Osteoblast (primary cell): ENCODE results near the gene ZNF487. TPM values are rescaled to one million over a fixed set of nuclear protein-coding genes. Genes with fewer than 3 reads are reported as not detected.

Experiments used
- DNase-seq: peaks from one replicate; pipeline ENCODE4 v3.0.0; 2011; ENCODE audit warnings: low spot score, mixed read lengths; ENCODE audit not compliant: insufficient read length; ENCODE audit errors: missing footprints
- H2AFZ ChIP-seq: 2 replicates; pipeline ENCODE4 v1.6.0; 2011; ENCODE audit warnings: mild to moderate bottlenecking, low read length
- H3K27ac ChIP-seq: 2 replicates; pipeline ENCODE4 v1.5.1; 2011; ENCODE audit warnings: mild to moderate bottlenecking, low read depth, low read length, moderate library complexity
- H3K27me3 ChIP-seq: 2 replicates; pipeline ENCODE4 v1.6.0; 2012; ENCODE audit warnings: mild to moderate bottlenecking, control low read depth, inconsistent platforms, low read length, moderate library complexity; ENCODE audit not compliant: insufficient read depth
- H3K36me3 ChIP-seq: 2 replicates; pipeline ENCODE4 v1.5.1; 2011; ENCODE audit warnings: mild to moderate bottlenecking, low read length, control low read depth, moderate library complexity; ENCODE audit not compliant: insufficient read depth
- H3K4me1 ChIP-seq: 2 replicates; pipeline ENCODE4 v1.5.1; 2011; ENCODE audit warnings: mild to moderate bottlenecking, low read length, control low read depth, moderate library complexity; ENCODE audit not compliant: insufficient read depth
- H3K4me2 ChIP-seq: 2 replicates; pipeline ENCODE4 v1.6.0; 2011; ENCODE audit warnings: mild to moderate bottlenecking, low read length; ENCODE audit not compliant: insufficient read depth
- H3K4me3 ChIP-seq: fragments of 200-600 bp; sonication (generic); 3 replicates; pipeline ENCODE4 v1.5.1; 2012; ENCODE audit warnings: mild to moderate bottlenecking, low read length, inconsistent platforms; ENCODE audit not compliant: insufficient read depth
- H3K79me2 ChIP-seq: 2 replicates; pipeline ENCODE4 v1.6.0; 2012; ENCODE audit warnings: mild to moderate bottlenecking, low read length, control low read depth, inconsistent platforms; ENCODE audit not compliant: insufficient read depth
- H3K9me3 ChIP-seq: 2 replicates; pipeline ENCODE4 v1.5.1; 2011; ENCODE audit warnings: low read depth, low read length, control low read depth
- H4K20me1 ChIP-seq: 2 replicates; pipeline ENCODE4 v1.6.0; 2012; ENCODE audit warnings: mild to moderate bottlenecking, low read length, control low read depth; ENCODE audit not compliant: insufficient read depth
- CTCF ChIP-seq: IDR thresholded peaks from 2 replicates; pipeline ENCODE4 v1.5.1; 2011; ENCODE audit warnings: mild to moderate bottlenecking, low read depth, low read length, moderate library complexity; ENCODE audit errors: extremely low read depth
- total RNA-seq: library from RNA; depleted of rRNA; stranded (reverse); fragments of >200 nt; gene quantifications from 2 replicates; pipeline ENCODE4 v1.2.3, GENCODE V29; 2012

Gene ZNF487
- total RNA-seq, 1 donor: 8.3 TPM

GRCh38 chr10:43471935-43472720 is 35.2 kb downstream of the ZNF487 start:
- Histone ChIP-seq H3K4me2 (no peak overlapping the region), H3K4me1 (no peaks in the 10 kb centered on the region), H3K9me3 (no peaks in the 10 kb centered on the region), H3K27me3 (no peaks in the 10 kb centered on the region), H2AFZ (no peak overlapping the region), H3K27ac (no peak overlapping the region), H4K20me1 (no peaks in the 10 kb centered on the region), H3K79me2 (no peaks in the 10 kb centered on the region), H3K36me3 (no peaks in the 10 kb centered on the region), H3K4me3 (no peak overlapping the region)
- peak; percentile 58 for DNase-seq
- TF ChIP-seq CTCF: no peak

GRCh38 chr10:43479275-43479674 is 42.4 kb downstream of the ZNF487 start:
- H3K27me3 ChIP-seq: no peaks in the 10 kb centered on the region
- peak; percentile 58 for DNase-seq
- TF ChIP-seq CTCF: no peak
- no peaks in the 10 kb centered on the region for H3K79me2 ChIP-seq
- peaks cover 2% of the 10 kb centered on the region for H3K4me1 ChIP-seq
- H3K4me2 ChIP-seq: no peak overlapping the region
- peaks cover 4% of the 10 kb centered on the region for H3K36me3 ChIP-seq
- no peak overlapping the region for H2AFZ ChIP-seq
- no peak overlapping the region for H3K27ac ChIP-seq
- H3K4me3 ChIP-seq: no peak overlapping the region
- peaks cover 11% of the 10 kb centered on the region for H3K9me3 ChIP-seq
- H4K20me1 ChIP-seq: no peaks in the 10 kb centered on the region

GRCh38 chr10:43482319-43483078 is 45.6 kb downstream of the ZNF487 start:
- H3K9me3 ChIP-seq: peaks cover 15% of the 10 kb centered on the region
- H3K27ac ChIP-seq: no peak overlapping the region
- no peak overlapping the region for H3K4me2 ChIP-seq
- DNase-seq: no peak
- no peaks in the 10 kb centered on the region for H3K79me2 ChIP-seq
- TF ChIP-seq CTCF: no peak
- no peak overlapping the region for H3K4me3 ChIP-seq
- H3K36me3 ChIP-seq: peaks cover 4% of the 10 kb centered on the region
- no peaks in the 10 kb centered on the region for H4K20me1 ChIP-seq
- H2AFZ ChIP-seq: no peak overlapping the region
- H3K27me3 ChIP-seq: no peaks in the 10 kb centered on the region
- H3K4me1 ChIP-seq: peaks cover 2% of the 10 kb centered on the region

GRCh38 chr10:43491855-43492254 is 54.9 kb downstream of the ZNF487 start:
- Histone ChIP-seq H2AFZ (no peak overlapping the region), H4K20me1 (no peaks in the 10 kb centered on the region), H3K4me2 (no peak overlapping the region), H3K4me3 (no peak overlapping the region), H3K79me2 (no peaks in the 10 kb centered on the region), H3K4me1 (no peaks in the 10 kb centered on the region), H3K9me3 (no peaks in the 10 kb centered on the region), H3K27me3 (no peaks in the 10 kb centered on the region), H3K36me3 (no peaks in the 10 kb centered on the region), H3K27ac (no peak overlapping the region)
- no peak for DNase-seq
- TF ChIP-seq CTCF: no peak
